Left lung (tissue), 10 donors: ENCODE results near the gene SLC7A1. TPM values are rescaled to one million over a fixed set of nuclear protein-coding genes. Genes with fewer than 3 reads are reported as not detected.

Experiments
- ATAC-seq: fragments of 200-7000 bp; cut with Tn5 transposase; one replicate; pipeline ENCODE4 v1.9.1; 2020; ENCODE audit warnings: moderate library complexity
- DNase-seq, 4 donors: peaks; one replicate each; pipeline ENCODE4 v3.0.0-alpha.2; 2013 to 2020
- H3K27ac ChIP-seq, 2 donors: fragments of 200-600 bp; sonication (generic) in 1 of 2; one replicate each; pipeline versions ENCODE4 v1.5.0 to v1.8.0; 2020 to 2021
- H3K27me3 ChIP-seq, 2 donors: fragments of 200-600 bp; sonication (generic) in 1 of 2; one replicate each; pipeline versions ENCODE4 v1.5.0 to v1.8.0; 2020 to 2021
- H3K36me3 ChIP-seq, 2 donors: fragments of 200-600 bp; sonication (generic) in 1 of 2; one replicate each; pipeline versions ENCODE4 v1.5.0 to v1.8.0; 2020 to 2021
- H3K4me1 ChIP-seq, 2 donors: fragments of 200-600 bp; one replicate each; pipeline ENCODE4 v1.8.0; 2021
- H3K4me3 ChIP-seq, 2 donors: fragments of 200-600 bp; sonication (generic) in 1 of 2; one replicate each; pipeline versions ENCODE4 v1.5.0 to v1.8.0; 2020 to 2021; ENCODE audit warnings: mild to moderate bottlenecking in 1 of 2
- H3K9me3 ChIP-seq, 2 donors: fragments of 200-600 bp; sonication (generic) in 1 of 2; one replicate each; pipeline versions ENCODE4 v1.5.0 to v1.8.0; 2020 to 2021
- CTCF ChIP-seq, 2 donors: fragments of 200-600 bp; sonication (generic) in 1 of 2; IDR thresholded peaks; one replicate each; pipeline versions ENCODE4 v1.5.0 to v1.8.0; 2021; ENCODE audit warnings: antibody characterized with exemption in 2 of 2
- intact Hi-C, 2 donors: fragments of 100-400 bp; cut with DNase I; formaldehyde crosslinking; loops; one replicate each; pipeline versions ENCODE4 v1.11.2 to v1.14.2; 2022
- polyA plus RNA-seq, 6 donors: library from polyadenylated mRNA; unstranded; fragments of 120-200 nt; gene quantifications; one replicate each; pipeline ENCODE4 v1.2.1, GENCODE V29; 2013; ENCODE audit not compliant: insufficient read length in 6 of 6
- total RNA-seq, 2 donors: library from RNA; stranded (reverse); fragmentation: NEBNext Ultra II Directional; extraction: Animal tissue kit (Norgen Biotek cat#: 25700); gene quantifications; one replicate each; pipeline ENCODE4 v1.2.1, GENCODE V29; 2021
- donor health status: DM: no; HTN: yes; CAD: no.
- donor health status: DM: no; HTN: no; CAD: no.

Gene SLC7A1
- total and polyA plus RNA-seq, 8 donors: 10.0 to 54.2 (median 11.3) TPM

DNA sequence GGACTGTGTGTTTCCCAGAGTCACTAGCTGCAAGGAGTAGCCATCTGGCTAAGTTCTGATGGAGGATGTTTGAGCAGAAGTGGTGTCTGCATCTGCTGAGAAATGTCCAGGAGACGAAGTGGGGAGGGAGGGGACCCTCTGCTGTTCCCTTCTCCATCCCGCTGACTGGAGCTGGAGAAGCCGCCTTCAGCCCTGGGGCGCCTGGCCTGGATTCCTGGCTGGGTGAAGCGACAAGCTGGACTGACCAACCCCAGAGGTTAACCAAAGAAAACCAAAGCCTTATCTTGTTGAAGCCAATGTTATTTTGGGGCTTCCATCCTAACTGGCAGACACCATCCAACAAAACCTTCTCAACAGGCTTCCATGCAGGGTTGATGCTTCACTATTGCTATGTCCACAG, 67.6 kb downstream of the SLC7A1 start:
- Histone ChIP-seq H3K27ac (no peak overlapping the region), H3K27me3 (no peaks in the 10 kb centered on the region), H3K36me3 (peaks cover 0 to 79% of the 10 kb centered on the region in 2 donors), H3K4me3 (no peak overlapping the region), H3K9me3 (no peaks in the 10 kb centered on the region), H3K4me1 (no peaks in the 10 kb centered on the region)
- DNase-seq (no peak), ATAC-seq (no peak)
- no peak for TF ChIP-seq CTCF (IDR thresholded peaks at IDR 0.05)
- intact Hi-C loops: no loop called here

DNA sequence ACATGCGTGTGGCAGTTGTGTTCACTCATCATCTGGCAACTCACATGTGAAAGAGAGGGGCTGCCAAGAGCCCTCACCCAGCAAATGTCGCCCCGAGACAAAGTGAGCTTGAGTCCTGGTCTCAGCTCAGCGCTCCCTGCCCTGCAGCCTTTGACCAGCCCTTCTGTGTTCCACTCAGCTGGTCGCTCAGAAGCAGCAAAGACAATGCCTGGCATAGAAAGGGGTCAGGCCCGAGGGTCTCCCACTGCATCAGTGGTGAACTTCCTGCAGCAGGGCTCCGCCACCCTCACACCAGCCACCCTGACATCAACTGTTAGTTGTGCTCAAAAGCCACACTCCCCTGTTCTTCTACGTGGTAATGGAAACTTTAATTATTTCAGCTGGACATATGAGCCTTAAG, 68.0 kb downstream of the SLC7A1 start:
- no peak for TF ChIP-seq CTCF (IDR thresholded peaks at IDR 0.05)
- Histone ChIP-seq H3K36me3 (peaks cover 0 to 79% of the 10 kb centered on the region in 2 donors), H3K4me3 (no peak overlapping the region), H3K27ac (no peak overlapping the region), H3K9me3 (no peaks in the 10 kb centered on the region), H3K4me1 (no peaks in the 10 kb centered on the region), H3K27me3 (no peaks in the 10 kb centered on the region)
- DNase-seq (no peak), ATAC-seq (no peak)
- intact Hi-C loops: no loop called here

DNA sequence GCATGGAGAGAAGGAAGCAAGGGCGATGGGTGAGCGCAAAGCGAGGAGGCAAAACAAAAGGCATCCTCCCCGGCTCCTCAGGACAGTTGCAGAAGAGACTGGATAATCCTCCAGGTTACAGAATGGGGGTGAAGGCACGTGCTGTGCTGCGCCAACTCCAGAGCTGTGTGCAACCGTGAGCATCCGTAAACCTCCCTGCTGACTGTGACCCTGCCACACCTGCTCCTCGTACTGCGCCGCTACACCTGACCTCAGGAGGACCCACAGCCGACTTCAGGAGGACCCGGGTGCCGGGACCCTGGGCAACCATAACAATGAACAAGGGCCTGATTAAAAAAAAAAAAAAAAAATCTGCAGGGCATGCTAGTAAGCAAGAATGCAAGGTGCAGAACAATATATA, 68.7 kb downstream of the SLC7A1 start:
- Histone ChIP-seq H3K36me3 (peaks cover 0 to 79% of the 10 kb centered on the region in 2 donors), H3K4me3 (no peak overlapping the region), H3K27me3 (no peaks in the 10 kb centered on the region), H3K9me3 (no peaks in the 10 kb centered on the region), H3K4me1 (no peaks in the 10 kb centered on the region), H3K27ac (no peak overlapping the region)
- no peak for TF ChIP-seq CTCF (IDR thresholded peaks at IDR 0.05)
- DNase-seq: no peak
- no peak for ATAC-seq
- intact Hi-C loops: no loop called here

DNA sequence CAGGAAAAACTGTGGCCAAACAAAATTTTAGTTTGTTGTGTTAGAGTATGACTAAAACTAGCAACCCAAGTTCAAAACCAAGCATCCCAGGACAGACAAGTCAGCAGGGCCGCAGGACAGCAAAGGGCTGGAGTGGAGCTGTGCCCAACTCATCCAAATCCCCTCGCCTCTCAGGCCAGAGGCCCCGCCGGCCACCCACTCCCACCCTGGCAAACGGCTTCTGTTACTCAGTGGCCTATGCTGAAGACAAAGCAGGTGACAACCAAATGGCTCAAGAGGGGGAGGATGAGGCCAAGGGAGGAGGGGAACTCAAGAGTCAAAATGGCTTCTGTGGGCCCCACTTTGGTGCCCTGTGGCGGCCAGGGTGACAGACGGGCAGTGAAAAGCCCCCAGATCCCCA, 69.7 kb downstream of the SLC7A1 start:
- ATAC-seq (no peak), DNase-seq (no peak)
- intact Hi-C loops: no loop called here
- TF ChIP-seq CTCF (IDR thresholded peaks at IDR 0.05): no peak
- no peak overlapping the region for H3K27ac ChIP-seq
- no peaks in the 10 kb centered on the region for H3K4me1 ChIP-seq
- peaks cover 0 to 76% of the 10 kb centered on the region in 2 donors for H3K36me3 ChIP-seq
- no peaks in the 10 kb centered on the region for H3K9me3 ChIP-seq
- H3K27me3 ChIP-seq: no peaks in the 10 kb centered on the region
- no peak overlapping the region for H3K4me3 ChIP-seq

DNA sequence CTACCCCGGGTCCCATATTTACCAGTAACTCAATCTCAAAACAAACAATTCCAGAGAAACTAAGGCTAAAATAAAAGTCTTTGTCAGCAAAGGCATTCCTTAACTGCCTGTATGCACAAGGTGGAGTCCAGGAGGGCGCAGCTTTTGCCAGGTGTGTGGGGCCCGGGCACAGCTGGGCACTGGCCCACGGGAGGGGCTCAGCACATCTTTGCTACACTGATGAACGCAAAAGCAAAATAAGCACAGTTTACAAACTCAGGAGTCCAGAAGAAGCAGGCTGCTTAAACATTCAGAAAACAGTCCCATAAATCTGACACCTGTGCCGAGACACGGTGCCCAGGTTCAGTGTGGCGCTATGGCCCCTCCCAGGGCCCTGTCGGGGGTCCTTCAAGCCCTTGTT, 70.8 kb downstream of the SLC7A1 start:
- H3K36me3 ChIP-seq: peaks cover 0 to 66% of the 10 kb centered on the region in 2 donors
- no peak overlapping the region for H3K4me3 ChIP-seq
- TF ChIP-seq CTCF (IDR thresholded peaks at IDR 0.05): no peak
- H3K27ac ChIP-seq: no peak overlapping the region
- H3K9me3 ChIP-seq: no peaks in the 10 kb centered on the region
- H3K4me1 ChIP-seq: no peaks in the 10 kb centered on the region
- H3K27me3 ChIP-seq: no peaks in the 10 kb centered on the region
- no peak for ATAC-seq
- DNase-seq: no peak
- intact Hi-C loops: no loop called here
